Cardiac septum (tissue), 1 donor: ENCODE data around the gene ZNF229. TPM values are rescaled to one million over a fixed set of nuclear protein-coding genes. Genes with fewer than 3 reads are reported as not detected.
"Not testable (repeated sequence)": the region's sequence is repeated elsewhere in the genome, so short reads cannot be mapped to it uniquely, and the experiment has no call there.

Experiments used
- DNase-seq: peaks from one replicate; pipeline ENCODE4 v3.0.0-alpha.2; 2020; ENCODE audit warnings: low spot score
- intact Hi-C: fragments of 100-400 bp; cut with DNase I; formaldehyde crosslinking; loops from one replicate; pipeline ENCODE4 v1.14.0; 2022
- long read RNA-seq: library from polyadenylated mRNA; unstranded; transcript quantifications from one replicate; pipeline ENCODE4 v2.0.0, GENCODE V29; 2021
- total RNA-seq: library from RNA; stranded (reverse); fragmentation: NEBNext Ultra II Directional; extraction: Animal tissue kit (Norgen Biotek cat#: 25700); gene quantifications from one replicate; pipeline ENCODE4 v1.2.1, GENCODE V29; 2021
- donor health status: DM: no; HTN: no; CAD: no.

ZNF229 gene
- 7.1 TPM for total RNA-seq
- long read RNA-seq, full-length matches to known transcripts: 4 of 7 reads
- long read RNA-seq, partial matches to known transcripts: 0 of 7 reads
- long read RNA-seq, other reads (novel, unspliced or antisense): 3 of 7 reads

GRCh38 chr19:44447916-44448674 is at the start of gene ZNF229:
ZNF229 (minus strand) TSS chr19:44448472; CDS start chr19:44442847, 5,625 bp downstream.
- intact Hi-C loops: loop anchor here (2.0 to 5.0 kb wide), 2 partner anchors 47 to 141 kb away; partner anchors contain the start of genes ZNF235 and ZNF285
- peak; percentile 94 for DNase-seq

- no peak for DNase-seq
- intact Hi-C loops: no loop called here
Observed at GRCh38 chr19:44496711-44497110, 48.4 kb upstream of the ZNF229 start.

- intact Hi-C loops: no loop called here
- no peak for DNase-seq
Observed at GRCh38 chr19:44476559-44477408, 28.5 kb upstream of the ZNF229 start.

- DNase-seq, intact Hi-C loops: not testable (repeated sequence)
Observed at GRCh38 chr19:44468730-44469129, 20.5 kb upstream of the ZNF229 start.

GRCh38 chr19:44462600-44463286 is 14.5 kb upstream of the ZNF229 start:
- intact Hi-C loops, DNase-seq: not testable (repeated sequence)

GRCh38 chr19:44456016-44456415 is 7.7 kb upstream of the ZNF229 start:
- intact Hi-C loops, DNase-seq: not testable (repeated sequence)

- intact Hi-C loops: no loop called here
- DNase-seq: no peak
Observed at GRCh38 chr19:44455100-44455499, 6.8 kb upstream of the ZNF229 start.

GRCh38 chr19:44452367-44452766 is 4.1 kb upstream of the ZNF229 start:
- intact Hi-C loops: no loop called here
- no peak for DNase-seq

GRCh38 chr19:44451687-44452086 is 3.4 kb upstream of the ZNF229 start:
- no peak for DNase-seq
- intact Hi-C loops: no loop called here

- intact Hi-C loops: no loop called here
- no peak for DNase-seq
Observed at GRCh38 chr19:44438441-44438840, 9.8 kb downstream of the ZNF229 start.

GRCh38 chr19:44435441-44435840 is 12.8 kb downstream of the ZNF229 start:
- DNase-seq: no peak
- intact Hi-C loops: no loop called here

- intact Hi-C loops: no loop called here
- DNase-seq: no peak
Observed at GRCh38 chr19:44430956-44431355, 17.3 kb downstream of the ZNF229 start.

- intact Hi-C loops, DNase-seq: not testable (repeated sequence)
Observed at GRCh38 chr19:44415553-44415952, 32.7 kb downstream of the ZNF229 start.

GRCh38 chr19:44401139-44402115 is 46.8 kb downstream of the ZNF229 start, which contains the start of gene ZNF285:
ZNF285 (minus strand) TSS chr19:44401608; CDS start chr19:44397213, 4,395 bp downstream.
- intact Hi-C loops: loop anchor here (1.0 to 5.0 kb wide), 5 partner anchors 44 to 194 kb away; partner anchors contain the start of genes ZNF112, ZNF180 and ZNF229
- DNase-seq: peak; percentile 95

GRCh38 chr19:44389268-44389667 is 59.0 kb downstream of the ZNF229 start:
- DNase-seq, intact Hi-C loops: not testable (repeated sequence)
